HepG2 (cell line): Measurements from ENCODE around the gene FOXR1. TPM values are rescaled to one million over a fixed set of nuclear protein-coding genes. Genes with fewer than 3 reads are reported as not detected.

Experiments
- ARID5B ChIP-seq: IDR thresholded peaks from 2 replicates; pipeline ENCODE4 v1.4.0; 2020; ENCODE audit warnings: mild to moderate bottlenecking, missing genetic modification reagents
- CBFB ChIP-seq: sonication (generic); formaldehyde crosslinking; IDR thresholded peaks from 2 replicates; pipeline ENCODE4 v1.4.0; 2020; ENCODE audit warnings: missing genetic modification reagents
- CSRNP1 ChIP-seq: sonication (generic); formaldehyde crosslinking; IDR thresholded peaks from 2 replicates; pipeline ENCODE4 v1.8.1; 2023; ENCODE audit warnings: mild to moderate bottlenecking, missing genetic modification reagents
- KLF13 ChIP-seq: sonication (generic); formaldehyde crosslinking; IDR thresholded peaks from 2 replicates; pipeline ENCODE4 v1.4.0; 2020; ENCODE audit warnings: mild to moderate bottlenecking, missing genetic modification reagents
- PAXIP1 ChIP-seq: sonication (generic); formaldehyde crosslinking; conservative IDR thresholded peaks from 2 replicates; pipeline ENCODE4 v1.4.0; 2020; ENCODE audit warnings: mild to moderate bottlenecking, missing genetic modification reagents, moderate library complexity
- SALL2 ChIP-seq: sonication (generic); formaldehyde crosslinking; IDR thresholded peaks from 2 replicates; pipeline ENCODE4 v1.8.1; 2023; ENCODE audit warnings: mild to moderate bottlenecking, missing genetic modification reagents, inconsistent platforms
- STAG1 ChIP-seq: sonication (generic); formaldehyde crosslinking; IDR thresholded peaks from 2 replicates; pipeline ENCODE4 v1.4.0; 2020; ENCODE audit warnings: missing genetic modification reagents
- ZBTB7B ChIP-seq: sonication (generic); formaldehyde crosslinking; IDR thresholded peaks from 2 replicates; pipeline ENCODE4 v1.4.0; 2020; ENCODE audit warnings: missing genetic modification reagents
- ZMYM2 ChIP-seq: sonication (generic); formaldehyde crosslinking; IDR thresholded peaks from 2 replicates; pipeline ENCODE4 v1.8.0; 2022; ENCODE audit warnings: mild to moderate bottlenecking, missing genetic modification reagents
- ZMYM4 ChIP-seq: sonication (generic); formaldehyde crosslinking; IDR thresholded peaks from 2 replicates; pipeline ENCODE4 v1.8.1; 2023; ENCODE audit warnings: mild to moderate bottlenecking, missing genetic modification reagents
- ZNF263 ChIP-seq: sonication (generic); formaldehyde crosslinking; IDR thresholded peaks from 2 replicates; pipeline ENCODE4 v1.4.0; 2020; ENCODE audit warnings: missing genetic modification reagents
- ZNF501 ChIP-seq: sonication (generic); formaldehyde crosslinking; IDR thresholded peaks from 2 replicates; pipeline ENCODE4 v1.5.1; 2020; ENCODE audit warnings: mild to moderate bottlenecking, moderate library complexity, missing genetic modification reagents
- ZNF546 ChIP-seq: sonication (generic); formaldehyde crosslinking; conservative IDR thresholded peaks from 2 replicates; pipeline ENCODE4 v1.8.1; 2023; ENCODE audit warnings: mild to moderate bottlenecking, missing genetic modification reagents
- ZNF687 ChIP-seq: sonication (generic); formaldehyde crosslinking; IDR thresholded peaks from 2 replicates; pipeline ENCODE4 v1.5.1; 2020; ENCODE audit warnings: mild to moderate bottlenecking, missing genetic modification reagents, moderate library complexity
- ZNF740 ChIP-seq: sonication (generic); formaldehyde crosslinking; IDR thresholded peaks from 2 replicates; pipeline ENCODE4 v1.4.0; 2020; ENCODE audit warnings: missing genetic modification reagents
- polyA plus RNA-seq, 8 experiments: library from polyadenylated mRNA; depleted of rRNA in 3 of 8; stranded (reverse) in 7 of 8; unstranded in 1 of 8; fragments of >200 nt; fragmentation: Illumina TruSeq in 4 of 8; extraction: Trizol in 4 of 8; gene quantifications; 2 replicates each; pipeline versions ENCODE4 v1.2.1 to v1.2.3, GENCODE V29; 2011 to 2016; ENCODE audit warnings: low read depth in 4 of 8, missing spikeins in 1 of 8, mixed read lengths in 1 of 8; ENCODE audit not compliant: insufficient read depth in 1 of 8
- total RNA-seq, 5 experiments: library from RNA; depleted of rRNA; stranded (reverse); fragments of >200 nt; fragmentation: Illumina TruSeq; extraction: Trizol; gene quantifications; 2 replicates each; pipeline ENCODE4 v1.2.3, GENCODE V29; 2016; ENCODE audit warnings: low read depth in 1 of 5

Gene FOXR1
- total and polyA plus RNA-seq, 2 of the 13 experiments (the other 11 are each of a cell fraction or from before 2014, with no cell fraction given) = not detected

- TF ChIP-seq ZNF687 (CRISPR knock-in tag) (peak; percentile 63), STAG1 (peak; percentile 74), CSRNP1 (CRISPR knock-in tag) (no peak), ZNF501 (CRISPR knock-in tag) (no peak), ZMYM2 (CRISPR knock-in tag) (no peak), ZNF263 (CRISPR knock-in tag) (peak; percentile 54; the same call in 1 of the 2 replicates), ARID5B (CRISPR knock-in tag) (peak; percentile 31; the same call in 1 of the 2 replicates), SALL2 (CRISPR knock-in tag) (0 out of 2 replicates have a peak, but pooled peaks have one; percentile 34), PAXIP1 (CRISPR knock-in tag) (0 out of 2 replicates have a peak, but pooled peaks have one; percentile 26), ZNF546 (CRISPR knock-in tag) (0 out of 2 replicates have a peak, but pooled peaks have one; percentile 39), CBFB (0 out of 2 replicates have a peak, but pooled peaks have one; percentile 13), ZNF740 (0 out of 2 replicates have a peak, but pooled peaks have one; percentile 43), ZMYM4 (CRISPR knock-in tag) (0 out of 2 replicates have a peak, but pooled peaks have one; percentile 15), KLF13 (CRISPR knock-in tag) (0 out of 2 replicates have a peak, but pooled peaks have one; percentile 29), ZBTB7B (0 out of 2 replicates have a peak, but pooled peaks have one; percentile 24)
Observed at GRCh38 chr11:118930094-118930712, 41.4 kb upstream of the FOXR1 start (continued).
